GM13976 (cell line): ENCODE measurements around the gene WSCD2.

ENCODE experiments used
- DNase-seq: peaks from one replicate; pipeline ENCODE4 v3.0.0; 2012; ENCODE audit warnings: low spot score
- CTCF ChIP-seq: IDR thresholded peaks from 2 replicates; pipeline ENCODE4 v1.5.1; 2012; ENCODE audit warnings: borderline replicate concordance, mild to moderate bottlenecking; ENCODE audit not compliant: insufficient read depth; ENCODE audit errors: extremely low read depth, missing control alignments, control extremely low read depth
- in situ Hi-C: fragments of 300-500 bp; cut with MboI; formaldehyde crosslinking; loops from one replicate; pipeline ENCODE4 v1.12.0; 2022; ENCODE audit warnings: low sequenced_read_pairs, mixed read lengths, inconsistent platforms; ENCODE audit not compliant: unreplicated experiment

WSCD2 gene

DNA sequence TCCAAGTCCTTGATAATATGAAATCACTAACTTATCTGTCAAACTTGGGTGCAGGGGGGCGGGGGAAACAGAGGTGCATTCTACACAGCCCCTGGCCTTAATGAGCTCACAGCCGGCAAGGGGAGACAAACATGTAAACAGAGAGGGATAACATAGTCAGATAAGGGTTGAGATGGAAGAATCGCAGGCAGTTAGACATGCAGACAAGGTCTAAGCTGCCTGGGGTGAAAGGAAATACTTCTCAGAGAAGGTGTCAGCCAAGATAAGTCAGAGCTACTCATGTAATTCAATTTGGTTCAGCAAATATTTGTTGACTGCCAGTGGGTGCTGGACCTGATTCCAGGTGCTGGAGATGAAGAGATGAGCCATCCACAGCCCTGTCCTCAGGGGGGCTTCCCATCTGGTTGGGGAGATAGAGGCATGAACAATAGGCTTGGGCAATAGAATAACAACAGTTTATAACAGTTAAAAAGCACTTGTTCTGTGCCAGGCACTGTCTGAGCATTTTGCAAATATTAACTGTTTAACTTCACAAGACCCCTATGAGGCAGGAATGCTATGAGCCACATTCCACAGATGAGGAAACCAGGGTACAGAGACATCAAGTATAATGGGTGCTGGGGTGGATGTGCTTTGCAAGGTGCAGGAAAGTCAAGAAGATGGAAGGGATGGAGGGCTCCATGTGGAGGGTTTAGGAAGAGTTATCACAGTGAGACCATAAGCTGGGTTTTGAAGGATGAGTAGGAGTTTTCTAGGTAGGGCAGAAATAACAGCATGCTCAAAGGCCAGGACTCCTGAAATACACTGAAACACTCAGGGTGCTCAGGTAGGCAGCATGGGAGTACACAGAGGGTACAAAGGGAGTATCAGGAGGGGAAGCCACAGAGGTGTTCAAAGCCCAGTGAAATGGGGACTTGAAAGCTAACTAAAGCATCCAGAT is 79.0 kb downstream of the WSCD2 start:
- no peak for DNase-seq
- no peak for TF ChIP-seq CTCF
- in situ Hi-C loops = no loop called here

DNA sequence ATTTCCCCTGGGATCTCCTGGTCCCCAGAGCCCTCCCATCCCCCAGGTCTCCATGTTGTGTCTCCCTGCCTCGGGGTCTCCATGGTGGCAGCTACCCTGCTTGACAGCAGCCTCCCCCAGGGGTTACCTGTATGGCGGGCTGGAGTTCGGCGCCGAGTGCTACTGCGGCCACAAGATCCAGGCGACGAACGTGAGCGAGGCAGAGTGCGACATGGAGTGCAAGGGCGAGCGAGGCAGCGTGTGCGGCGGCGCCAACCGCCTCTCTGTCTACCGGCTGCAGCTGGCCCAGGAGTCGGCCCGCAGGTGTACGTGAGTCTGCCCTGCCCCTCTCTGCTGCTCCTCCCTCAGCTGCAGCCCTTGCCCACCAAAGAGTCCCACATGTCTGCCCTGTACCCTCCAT is 80.9 kb downstream of the WSCD2 start:
- TF ChIP-seq CTCF = no peak
- DNase-seq = no peak
- in situ Hi-C loops = no loop called here

GRCh38 chr12:108211157-108211556 is 82.1 kb downstream of the WSCD2 start:
- in situ Hi-C loops = no loop called here
- no peak for TF ChIP-seq CTCF
- DNase-seq = no peak

- no peak for DNase-seq
- in situ Hi-C loops = no loop called here
- TF ChIP-seq CTCF = no peak
These were observed 84.9 kb downstream of the WSCD2 start for GRCh38 chr12:108213871-108214445.

GRCh38 chr12:108214486-108214885 is 85.4 kb downstream of the WSCD2 start:
- peak; percentile 59 for DNase-seq
- in situ Hi-C loops = no loop called here
- TF ChIP-seq CTCF = no peak

DNA sequence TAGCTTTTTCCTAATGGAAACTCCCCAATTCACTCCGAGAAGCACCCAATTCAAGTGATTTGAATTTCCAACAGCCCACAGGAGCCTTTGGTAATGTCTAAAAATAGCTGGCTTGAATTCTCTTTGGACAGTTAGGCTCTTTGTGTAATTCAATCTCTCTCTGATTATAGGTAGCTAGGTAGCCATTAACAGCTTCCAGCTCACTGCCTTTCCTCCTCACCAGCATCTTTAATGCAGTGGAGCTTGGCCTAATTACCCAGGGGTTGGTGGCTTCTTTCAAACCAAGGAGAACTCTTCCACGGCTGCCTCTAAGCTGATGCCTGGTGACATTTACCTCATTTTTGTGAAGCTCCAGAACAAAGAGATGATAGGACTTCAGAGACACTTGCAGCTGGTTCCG is 86.4 kb downstream of the WSCD2 start:
- TF ChIP-seq CTCF = no peak
- no peak for DNase-seq
- in situ Hi-C loops = no loop called here
